ENCODE data around the gene RPL35. TPM values are rescaled to one million over a fixed set of nuclear protein-coding genes. Genes with fewer than 3 reads are reported as not detected.

Gene RPL35
- total RNA-seq, 4 donors from 2014 or later, result 913 to 5,275 (median 2,170) TPM

DNA sequence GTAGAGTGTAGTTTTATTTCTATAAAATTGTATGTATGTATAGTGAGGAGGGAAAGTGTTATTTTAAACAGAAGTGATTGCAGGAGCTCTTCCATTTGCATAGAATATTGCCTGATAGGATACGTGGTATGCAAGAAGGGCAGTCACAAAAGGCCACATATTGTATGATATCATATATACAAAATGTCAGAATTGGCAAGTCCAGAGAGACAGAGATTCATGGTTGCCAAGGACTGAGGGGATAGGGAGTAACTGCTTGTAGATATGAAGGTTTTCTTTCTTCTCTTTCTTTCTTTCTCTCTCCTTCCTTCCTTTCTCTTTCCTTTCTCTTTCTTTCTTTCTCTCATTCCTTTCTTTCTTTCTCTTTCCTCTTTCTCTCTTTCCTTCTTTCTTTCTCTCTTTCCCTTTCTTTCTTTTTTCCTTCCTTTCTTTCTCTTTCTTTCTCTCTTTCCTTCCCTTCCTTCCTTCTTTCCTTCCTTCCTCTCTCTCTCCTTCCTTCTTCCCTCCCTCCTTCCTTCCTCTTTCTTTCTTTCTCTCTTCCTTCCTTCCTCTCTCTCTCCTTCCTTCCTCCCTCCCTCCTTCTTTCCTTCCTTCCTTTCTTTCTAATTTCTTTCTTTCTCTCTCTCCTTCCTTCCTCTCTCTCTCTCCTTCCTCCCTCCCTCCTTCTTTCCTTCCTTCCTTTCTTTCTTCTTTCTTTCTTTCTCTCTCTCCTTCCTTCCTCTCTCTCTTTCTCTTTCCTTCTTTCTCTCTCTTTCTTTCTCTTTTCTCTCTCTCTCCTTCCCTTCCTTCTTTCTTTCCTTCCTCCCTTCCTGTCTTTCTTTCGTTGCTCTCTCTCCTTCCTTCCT is 33.0 kb downstream of the RPL35 start:
- no peak overlapping the region for H3K27ac ChIP-seq
- H3K27me3 ChIP-seq, result no peaks in the 10 kb centered on the region
- H3K4me1 ChIP-seq, result no peaks in the 10 kb centered on the region
- H3K36me3 ChIP-seq, result no peaks in the 10 kb centered on the region
- no peak for DNase-seq
- intact Hi-C loops (cut with DNase I; ENCODE audit: low total_unique reads), result no loop called here
- no peak overlapping the region for H3K4me3 ChIP-seq
- no peaks in the 10 kb centered on the region for H3K9me3 ChIP-seq
- TF ChIP-seq POLR2A (IDR thresholded peaks at IDR 0.05), result no peak
- TF ChIP-seq, protein P1, sequence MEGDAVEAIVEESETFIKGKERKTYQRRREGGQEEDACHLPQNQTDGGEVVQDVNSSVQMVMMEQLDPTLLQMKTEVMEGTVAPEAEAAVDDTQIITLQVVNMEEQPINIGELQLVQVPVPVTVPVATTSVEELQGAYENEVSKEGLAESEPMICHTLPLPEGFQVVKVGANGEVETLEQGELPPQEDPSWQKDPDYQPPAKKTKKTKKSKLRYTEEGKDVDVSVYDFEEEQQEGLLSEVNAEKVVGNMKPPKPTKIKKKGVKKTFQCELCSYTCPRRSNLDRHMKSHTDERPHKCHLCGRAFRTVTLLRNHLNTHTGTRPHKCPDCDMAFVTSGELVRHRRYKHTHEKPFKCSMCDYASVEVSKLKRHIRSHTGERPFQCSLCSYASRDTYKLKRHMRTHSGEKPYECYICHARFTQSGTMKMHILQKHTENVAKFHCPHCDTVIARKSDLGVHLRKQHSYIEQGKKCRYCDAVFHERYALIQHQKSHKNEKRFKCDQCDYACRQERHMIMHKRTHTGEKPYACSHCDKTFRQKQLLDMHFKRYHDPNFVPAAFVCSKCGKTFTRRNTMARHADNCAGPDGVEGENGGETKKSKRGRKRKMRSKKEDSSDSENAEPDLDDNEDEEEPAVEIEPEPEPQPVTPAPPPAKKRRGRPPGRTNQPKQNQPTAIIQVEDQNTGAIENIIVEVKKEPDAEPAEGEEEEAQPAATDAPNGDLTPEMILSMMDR (IDR thresholded peaks at IDR 0.05), result no peak

DNA sequence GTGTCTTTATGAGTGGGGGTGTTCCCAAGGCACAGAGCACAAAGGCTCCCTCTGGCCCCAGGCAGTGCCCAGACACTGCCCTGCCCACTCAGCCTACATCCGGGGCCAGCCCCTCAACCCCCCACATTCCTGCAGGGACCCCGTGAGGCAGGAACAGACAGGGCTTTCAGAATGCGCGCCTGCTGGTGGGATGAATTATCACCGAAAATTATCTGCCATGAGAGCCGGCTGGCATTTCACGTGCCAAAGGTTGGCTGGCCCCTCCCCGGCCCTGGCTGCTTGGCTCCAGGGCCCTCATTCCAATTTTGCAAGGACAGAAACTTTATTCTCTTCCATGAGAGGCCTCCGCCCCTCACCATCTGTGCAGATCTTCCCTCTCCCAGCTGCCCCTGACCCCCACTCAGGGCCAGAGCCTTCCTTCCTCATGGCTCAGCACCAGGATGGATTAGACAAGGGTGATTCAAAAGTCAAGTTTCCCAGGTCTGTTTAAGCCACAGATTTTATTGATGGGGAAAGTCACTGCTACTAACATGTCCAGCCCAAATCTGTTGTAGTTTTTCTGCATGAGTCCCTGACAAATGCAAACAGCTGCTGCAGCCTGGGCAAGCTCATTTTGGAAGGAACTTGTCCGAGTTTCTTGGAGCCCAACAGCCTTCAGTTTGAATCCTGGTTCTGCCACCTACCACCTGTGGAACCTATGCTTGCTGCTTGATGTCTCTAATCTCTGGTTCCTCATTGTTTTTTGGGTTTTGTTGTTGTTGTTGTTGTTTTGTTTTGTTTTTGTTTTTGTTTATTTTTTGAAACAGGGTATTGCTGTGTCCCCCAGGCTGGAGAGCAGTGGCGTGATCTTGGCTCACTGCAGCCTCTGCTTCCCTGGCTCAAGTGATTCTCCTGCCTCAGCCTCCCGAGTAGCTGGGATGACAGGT is 40.8 kb downstream of the RPL35 start:
- Histone ChIP-seq H3K4me3 (no peak overlapping the region), H3K4me1 (no peaks in the 10 kb centered on the region), H3K27ac (no peak overlapping the region), H3K9me3 (no peaks in the 10 kb centered on the region), H3K36me3 (no peaks in the 10 kb centered on the region), H3K27me3 (no peaks in the 10 kb centered on the region)
- intact Hi-C loops (cut with DNase I; ENCODE audit: low total_unique reads), result no loop called here
- DNase-seq, result no peak
- TF ChIP-seq POLR2A (IDR thresholded peaks at IDR 0.05), result no peak
- TF ChIP-seq, protein P1 (IDR thresholded peaks at IDR 0.05), result no peak

- no peaks in the 10 kb centered on the region for H3K36me3 ChIP-seq
- H3K27ac ChIP-seq, result no peak overlapping the region
- H3K27me3 ChIP-seq, result no peaks in the 10 kb centered on the region
- no peak for TF ChIP-seq POLR2A (IDR thresholded peaks at IDR 0.05)
- TF ChIP-seq, protein P1 (IDR thresholded peaks at IDR 0.05), result no peak
- intact Hi-C loops (cut with DNase I; ENCODE audit: low total_unique reads), result no loop called here
- DNase-seq, result no peak
- H3K9me3 ChIP-seq, result no peaks in the 10 kb centered on the region
- no peak overlapping the region for H3K4me3 ChIP-seq
- H3K4me1 ChIP-seq, result no peaks in the 10 kb centered on the region
Observed at GRCh38 chr9:124818431-124819281, 43.1 kb downstream of the RPL35 start.

DNA sequence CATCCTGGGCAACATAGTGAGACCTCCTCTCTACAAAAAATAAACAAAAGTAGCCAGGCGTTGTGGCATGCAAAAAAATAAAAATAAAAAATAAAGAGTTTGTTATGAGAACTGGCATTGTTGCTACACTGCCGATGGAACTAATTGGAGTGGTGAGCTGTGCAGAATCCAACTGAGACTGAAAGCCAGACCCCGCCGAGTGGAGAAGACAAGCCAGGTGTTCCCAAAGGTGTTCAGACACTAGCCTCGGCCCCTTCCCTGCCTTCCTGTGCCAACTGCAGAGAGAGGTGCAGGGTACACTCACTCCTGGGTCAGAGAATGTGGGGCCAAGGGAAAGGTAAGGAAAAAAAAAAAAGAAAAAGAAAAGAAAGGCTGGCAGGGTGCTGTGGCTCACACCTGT is 46.2 kb downstream of the RPL35 start:
- peaks cover 0 to 10% of the 10 kb centered on the region in 2 donors for H3K4me1 ChIP-seq
- H3K27me3 ChIP-seq, result no peaks in the 10 kb centered on the region
- no peak overlapping the region for H3K4me3 ChIP-seq
- intact Hi-C loops (cut with DNase I; ENCODE audit: low total_unique reads), result no loop called here
- H3K36me3 ChIP-seq, result no peaks in the 10 kb centered on the region
- H3K27ac ChIP-seq, result no peak overlapping the region
- DNase-seq, result no peak
- no peak for TF ChIP-seq POLR2A (IDR thresholded peaks at IDR 0.05)
- H3K9me3 ChIP-seq, result no peaks in the 10 kb centered on the region

- no peaks in the 10 kb centered on the region for H3K9me3 ChIP-seq
- TF ChIP-seq, protein P1 (IDR thresholded peaks at IDR 0.05), result no peak
- TF ChIP-seq POLR2A (IDR thresholded peaks at IDR 0.05), result no peak
- intact Hi-C loops (cut with DNase I; ENCODE audit: low total_unique reads), result no loop called here
- H3K27me3 ChIP-seq, result no peaks in the 10 kb centered on the region
- peaks cover 0 to 10% of the 10 kb centered on the region in 2 donors for H3K4me1 ChIP-seq
- H3K4me3 ChIP-seq, result no peak overlapping the region
- H3K36me3 ChIP-seq, result no peaks in the 10 kb centered on the region
- no peak for DNase-seq
- peak overlapping the region; percentile 84 to 89 for H3K27ac ChIP-seq
Observed at GRCh38 chr9:124814164-124814535, 47.6 kb downstream of the RPL35 start.
